DND-41 (cell line): ENCODE data around the gene DDIT3.

Experiments
- EZH2 ChIP-seq: IDR thresholded peaks from 3 replicates; pipeline ENCODE4 v1.6.1; 2012; ENCODE audit warnings: borderline replicate concordance, low read depth, mild to moderate bottlenecking, moderate library complexity, low read length, inconsistent platforms; ENCODE audit not compliant: severe bottlenecking
- TF ChIP-seq, protein P1 (sequence below): IDR thresholded peaks from 2 replicates; pipeline ENCODE4 v1.5.1; 2012; ENCODE audit warnings: borderline replicate concordance, low read length, moderate library complexity, mild to moderate bottlenecking; ENCODE audit not compliant: poor library complexity, severe bottlenecking; ENCODE audit errors: extremely low read depth

DNA sequence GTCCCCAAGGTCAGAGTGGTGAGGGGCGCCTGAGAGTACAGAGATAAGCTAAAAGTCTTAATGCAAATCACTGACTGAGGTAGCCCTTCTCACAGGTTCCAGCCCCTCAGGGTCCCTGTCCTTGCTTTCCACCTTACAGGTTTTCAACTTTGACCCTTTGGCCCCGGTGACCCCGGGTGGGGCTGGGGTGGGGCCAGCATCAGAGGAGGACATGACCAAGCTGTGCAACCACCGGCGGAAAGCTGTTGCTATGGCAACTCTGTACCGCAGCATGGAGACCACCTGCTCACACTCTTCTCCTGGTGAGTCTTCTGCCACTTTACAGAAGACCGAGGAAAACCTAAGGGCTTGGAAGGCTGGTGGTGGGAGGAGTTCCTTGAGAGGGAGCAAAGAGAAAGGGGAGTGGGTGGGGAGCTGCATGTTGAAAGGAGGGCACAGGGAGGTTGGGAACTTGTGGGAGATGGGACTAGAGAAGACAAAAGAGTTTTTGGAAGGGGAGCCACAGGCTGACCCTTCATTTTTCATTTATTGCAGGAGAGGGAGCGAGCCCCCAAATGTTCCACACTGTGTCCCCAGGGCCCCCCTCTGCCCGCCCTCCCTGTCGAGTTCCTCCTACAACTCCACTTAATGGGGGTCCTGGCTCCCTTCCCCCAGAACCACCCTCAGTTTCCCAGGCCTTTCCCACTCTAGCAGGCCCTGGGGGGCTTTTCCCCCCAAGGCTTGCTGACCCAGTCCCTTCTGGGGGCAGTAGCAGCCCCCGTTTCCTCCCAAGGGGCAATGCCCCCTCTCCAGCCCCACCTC, 4.7 kb upstream of the DDIT3 start:
- TF ChIP-seq, protein P1, sequence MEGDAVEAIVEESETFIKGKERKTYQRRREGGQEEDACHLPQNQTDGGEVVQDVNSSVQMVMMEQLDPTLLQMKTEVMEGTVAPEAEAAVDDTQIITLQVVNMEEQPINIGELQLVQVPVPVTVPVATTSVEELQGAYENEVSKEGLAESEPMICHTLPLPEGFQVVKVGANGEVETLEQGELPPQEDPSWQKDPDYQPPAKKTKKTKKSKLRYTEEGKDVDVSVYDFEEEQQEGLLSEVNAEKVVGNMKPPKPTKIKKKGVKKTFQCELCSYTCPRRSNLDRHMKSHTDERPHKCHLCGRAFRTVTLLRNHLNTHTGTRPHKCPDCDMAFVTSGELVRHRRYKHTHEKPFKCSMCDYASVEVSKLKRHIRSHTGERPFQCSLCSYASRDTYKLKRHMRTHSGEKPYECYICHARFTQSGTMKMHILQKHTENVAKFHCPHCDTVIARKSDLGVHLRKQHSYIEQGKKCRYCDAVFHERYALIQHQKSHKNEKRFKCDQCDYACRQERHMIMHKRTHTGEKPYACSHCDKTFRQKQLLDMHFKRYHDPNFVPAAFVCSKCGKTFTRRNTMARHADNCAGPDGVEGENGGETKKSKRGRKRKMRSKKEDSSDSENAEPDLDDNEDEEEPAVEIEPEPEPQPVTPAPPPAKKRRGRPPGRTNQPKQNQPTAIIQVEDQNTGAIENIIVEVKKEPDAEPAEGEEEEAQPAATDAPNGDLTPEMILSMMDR, result no peak
- TF ChIP-seq EZH2, result no peak
